Measurements from ENCODE around the gene PPP1R2.

DNA sequence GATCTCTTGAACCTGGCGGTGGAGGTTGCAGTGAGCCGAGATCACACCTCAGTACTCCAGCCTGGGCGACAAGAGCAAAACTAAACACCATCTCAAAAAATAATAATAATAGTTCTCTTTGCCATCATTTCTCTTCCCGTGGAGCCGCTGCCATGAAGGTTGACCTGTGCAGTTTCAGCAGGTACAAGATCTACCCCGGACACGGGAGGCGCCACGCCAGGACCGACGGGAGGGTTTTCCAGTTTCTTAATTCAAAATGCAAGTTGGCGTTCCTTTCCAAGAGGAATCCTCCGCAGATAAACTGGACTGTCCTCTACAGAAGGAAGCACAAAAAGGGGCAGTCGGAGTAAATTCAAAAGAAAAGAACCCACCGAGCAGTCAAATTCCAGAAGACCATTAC, 11.3 kb upstream of the PPP1R2 start:
- no peak for TF ChIP-seq POLR2A (IDR thresholded peaks at IDR 0.05)
- TF ChIP-seq, protein P1, sequence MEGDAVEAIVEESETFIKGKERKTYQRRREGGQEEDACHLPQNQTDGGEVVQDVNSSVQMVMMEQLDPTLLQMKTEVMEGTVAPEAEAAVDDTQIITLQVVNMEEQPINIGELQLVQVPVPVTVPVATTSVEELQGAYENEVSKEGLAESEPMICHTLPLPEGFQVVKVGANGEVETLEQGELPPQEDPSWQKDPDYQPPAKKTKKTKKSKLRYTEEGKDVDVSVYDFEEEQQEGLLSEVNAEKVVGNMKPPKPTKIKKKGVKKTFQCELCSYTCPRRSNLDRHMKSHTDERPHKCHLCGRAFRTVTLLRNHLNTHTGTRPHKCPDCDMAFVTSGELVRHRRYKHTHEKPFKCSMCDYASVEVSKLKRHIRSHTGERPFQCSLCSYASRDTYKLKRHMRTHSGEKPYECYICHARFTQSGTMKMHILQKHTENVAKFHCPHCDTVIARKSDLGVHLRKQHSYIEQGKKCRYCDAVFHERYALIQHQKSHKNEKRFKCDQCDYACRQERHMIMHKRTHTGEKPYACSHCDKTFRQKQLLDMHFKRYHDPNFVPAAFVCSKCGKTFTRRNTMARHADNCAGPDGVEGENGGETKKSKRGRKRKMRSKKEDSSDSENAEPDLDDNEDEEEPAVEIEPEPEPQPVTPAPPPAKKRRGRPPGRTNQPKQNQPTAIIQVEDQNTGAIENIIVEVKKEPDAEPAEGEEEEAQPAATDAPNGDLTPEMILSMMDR (IDR thresholded peaks at IDR 0.05) = no peak
